Naive thymus-derived CD4-positive, alpha-beta T cell (primary cell): ENCODE measurements around the gene DPM3. TPM values are rescaled to one million over a fixed set of nuclear protein-coding genes. Genes with fewer than 3 reads are reported as not detected.

Source experiments
- ATAC-seq: fragments of 150-1000 bp; cut with Tn5 transposase; 2 replicates; pipeline ENCODE4 v1.10.0; 2021; ENCODE audit warnings: mild to moderate bottlenecking, moderate library complexity
- CTCF ChIA-PET: fragments of 350-600 bp; sonication (Branson Sonifier 250); formaldehyde crosslinking; loops from one replicate; lab custom pipeline; 2021; ENCODE audit warnings: antibody characterized with exemption; lab: Charles Lee
- POLR2A ChIA-PET: fragments of 350-600 bp; sonication (Branson Sonifier 250); formaldehyde crosslinking; loops from one replicate; lab custom pipeline; 2021; ENCODE audit warnings: antibody characterized with exemption, inconsistent platforms; lab: Charles Lee
- DNase-seq, 9 donors: peaks; one replicate each; pipeline versions ENCODE4 v3.0.0 to v3.0.0-alpha.2; 2020 to 2022; ENCODE audit warnings: mixed read lengths in 1 of 9
- H3K27ac ChIP-seq: one replicate; pipeline ENCODE4 v1.7.0; 2013; ENCODE audit warnings: mild to moderate bottlenecking, low read depth, low read length, moderate library complexity
- H3K27me3 ChIP-seq, 2 donors: one replicate each; pipeline ENCODE4 v1.7.0; 2013; ENCODE audit warnings: low read length in 2 of 2, mild to moderate bottlenecking in 2 of 2, moderate library complexity in 2 of 2; ENCODE audit not compliant: control insufficient read depth in 2 of 2, insufficient read depth in 2 of 2
- H3K36me3 ChIP-seq, 3 experiments: 1 replicate in 2 of 3; 2 replicates in 1 of 3; pipeline ENCODE4 v1.7.0; 2013; ENCODE audit warnings: low read length in 3 of 3, mild to moderate bottlenecking in 3 of 3, moderate library complexity in 1 of 3; ENCODE audit not compliant: insufficient read depth in 3 of 3, control insufficient read depth in 2 of 3
- H3K4me1 ChIP-seq, 2 donors: one replicate each; pipeline ENCODE4 v1.7.0; 2013; ENCODE audit warnings: low read length in 2 of 2, mild to moderate bottlenecking in 2 of 2, moderate library complexity in 1 of 2; ENCODE audit not compliant: control insufficient read depth in 2 of 2, insufficient read depth in 2 of 2
- H3K4me3 ChIP-seq: 2 replicates; pipeline ENCODE4 v1.7.0; 2013; ENCODE audit warnings: mild to moderate bottlenecking, low read length
- H3K9me3 ChIP-seq, 3 experiments: 1 replicate in 2 of 3; 2 replicates in 1 of 3; pipeline ENCODE4 v1.7.0; 2013; ENCODE audit warnings: low read length in 3 of 3; ENCODE audit not compliant: control insufficient read depth in 2 of 3
- H3K27ac Mint-ChIP-seq, 9 donors: one replicate each; pipeline ENCODE4 v1.8.0; 2020 to 2022; ENCODE audit warnings: mixed read lengths in 9 of 9, mild to moderate bottlenecking in 8 of 9, moderate library complexity in 5 of 9, inconsistent platforms in 2 of 9
- H3K27me3 Mint-ChIP-seq, 5 donors: one replicate each; pipeline ENCODE4 v1.8.0; 2021 to 2022; ENCODE audit warnings: mixed read lengths in 5 of 5, mild to moderate bottlenecking in 1 of 5
- H3K36me3 Mint-ChIP-seq, 5 donors: one replicate each; pipeline ENCODE4 v1.8.0; 2020 to 2022; ENCODE audit warnings: mixed read lengths in 5 of 5, mild to moderate bottlenecking in 3 of 5, inconsistent platforms in 1 of 5
- H3K4me1 Mint-ChIP-seq, 7 donors: one replicate each; pipeline ENCODE4 v1.8.0; 2020 to 2022; ENCODE audit warnings: mixed read lengths in 7 of 7, mild to moderate bottlenecking in 3 of 7, inconsistent platforms in 1 of 7
- H3K4me3 Mint-ChIP-seq, 10 donors: one replicate each; pipeline ENCODE4 v1.8.0; 2020 to 2022; ENCODE audit warnings: mild to moderate bottlenecking in 10 of 10, mixed read lengths in 10 of 10, moderate library complexity in 6 of 10, inconsistent platforms in 2 of 10
- H3K9me3 Mint-ChIP-seq, 11 donors: one replicate each; pipeline ENCODE4 v1.8.0; 2020 to 2022; ENCODE audit warnings: mixed read lengths in 11 of 11, mild to moderate bottlenecking in 4 of 11, inconsistent platforms in 1 of 11, moderate library complexity in 1 of 11
- intact Hi-C, 2 donors: fragments of 100-400 bp; cut with micrococcal nuclease; formaldehyde crosslinking; loops; one replicate each; pipeline ENCODE4 v1.15.1; 2023
- polyA plus RNA-seq, 2 donors: library from polyadenylated mRNA; unstranded; fragments of 300-500 nt; fragmentation: Illumina TruSeq; gene quantifications; one replicate each; pipeline ENCODE4 v1.2.3, GENCODE V29; 2021
- total RNA-seq, 6 experiments: library from RNA in 5 of 6; stranded (reverse) in 5 of 6; gene quantifications; 1 replicate in 5 of 6; 2 replicates in 1 of 6; pipeline ENCODE4 v1.2.3 and lab custom pipeline; 2021 to 2026

Gene DPM3
- total and polyA plus RNA-seq, 7 experiments from 2014 or later = 29.1 to 128 (median 46.6) TPM

DNA sequence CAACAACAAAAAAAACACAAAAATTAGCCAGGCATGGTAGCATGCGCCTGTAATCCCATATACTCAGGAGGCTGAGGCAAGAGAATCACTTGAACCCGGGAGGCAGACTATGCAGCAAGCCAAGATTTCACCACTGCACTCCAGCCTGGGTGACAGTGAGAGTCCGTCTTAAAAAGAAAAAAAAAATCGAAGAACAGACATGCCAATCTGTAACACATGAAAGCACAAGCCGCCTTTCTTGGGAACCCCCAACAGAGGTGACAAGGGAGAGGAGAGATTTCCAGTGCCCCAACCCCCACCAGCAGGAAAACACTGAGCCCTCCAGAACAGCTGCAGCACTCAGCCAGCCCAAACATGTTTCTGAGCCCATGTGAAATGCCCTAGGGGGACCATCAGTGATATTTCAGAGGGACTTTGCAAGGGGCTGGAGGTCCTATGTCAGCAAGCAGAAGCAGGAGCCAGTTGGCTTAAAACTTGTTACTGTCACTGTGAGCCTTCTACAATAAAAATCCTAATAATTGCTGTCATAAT, 26.8 kb downstream of the DPM3 start:
- no peak for ATAC-seq

DNA sequence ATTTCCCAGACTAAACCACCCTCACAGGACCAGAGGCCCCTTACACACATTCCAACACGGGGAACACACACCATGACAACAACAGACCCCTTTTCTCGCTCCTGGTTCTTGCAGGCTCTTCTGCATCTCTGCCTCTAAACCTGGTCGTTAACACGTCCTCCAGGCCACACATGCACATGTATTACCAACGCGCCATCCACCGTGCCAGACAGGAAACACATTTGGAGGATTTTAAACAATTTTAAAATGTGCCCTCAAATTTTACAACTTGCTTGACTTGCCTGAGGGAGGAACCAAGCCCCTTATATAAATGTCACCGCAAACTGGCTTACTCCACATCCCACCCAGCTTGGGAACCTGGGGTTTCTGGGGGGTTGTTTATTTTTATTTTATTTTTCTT, 29.5 kb downstream of the DPM3 start:
- Mint-ChIP-seq H3K36me3 (no peaks in the 10 kb centered on the region), H3K27me3 (peaks cover 0 to 22% (median 0%) of the 10 kb centered on the region in 5 donors), H3K9me3 (no peaks in the 10 kb centered on the region), H3K27ac (no peak overlapping the region), H3K4me1 (peaks cover 0 to 2% (median 0%) of the 10 kb centered on the region in 7 donors), H3K4me3 (no peak overlapping the region)
- no peak overlapping the region for H3K4me3 ChIP-seq
- no peaks in the 10 kb centered on the region for H3K27me3 ChIP-seq
- CTCF ChIA-PET = no interaction called here
- POLR2A ChIA-PET = no interaction called here
- DNase-seq = no peak
- H3K9me3 ChIP-seq = no peaks in the 10 kb centered on the region
- H3K36me3 ChIP-seq = no peaks in the 10 kb centered on the region
- H3K27ac ChIP-seq = no peak overlapping the region
- intact Hi-C loops = no loop called here
- no peaks in the 10 kb centered on the region for H3K4me1 ChIP-seq
- no peak for ATAC-seq

More for the DNA sequence above, 26.8 kb downstream of the DPM3 start:
- Mint-ChIP-seq H3K36me3 (no peaks in the 10 kb centered on the region), H3K27me3 (peaks cover 0 to 14% (median 0%) of the 10 kb centered on the region in 5 donors), H3K4me1 (peaks cover 0 to 2% (median 0%) of the 10 kb centered on the region in 7 donors), H3K9me3 (no peaks in the 10 kb centered on the region), H3K4me3 (no peak overlapping the region), H3K27ac (no peak overlapping the region)
- Histone ChIP-seq H3K4me1 (no peaks in the 10 kb centered on the region), H3K27ac (no peak overlapping the region), H3K27me3 (no peaks in the 10 kb centered on the region), H3K4me3 (no peak overlapping the region), H3K9me3 (no peaks in the 10 kb centered on the region), H3K36me3 (no peaks in the 10 kb centered on the region)
- intact Hi-C loops = no loop called here
- ChIA-PET POLR2A (no interaction called here), CTCF (no interaction called here)
- DNase-seq = no peak

DNA sequence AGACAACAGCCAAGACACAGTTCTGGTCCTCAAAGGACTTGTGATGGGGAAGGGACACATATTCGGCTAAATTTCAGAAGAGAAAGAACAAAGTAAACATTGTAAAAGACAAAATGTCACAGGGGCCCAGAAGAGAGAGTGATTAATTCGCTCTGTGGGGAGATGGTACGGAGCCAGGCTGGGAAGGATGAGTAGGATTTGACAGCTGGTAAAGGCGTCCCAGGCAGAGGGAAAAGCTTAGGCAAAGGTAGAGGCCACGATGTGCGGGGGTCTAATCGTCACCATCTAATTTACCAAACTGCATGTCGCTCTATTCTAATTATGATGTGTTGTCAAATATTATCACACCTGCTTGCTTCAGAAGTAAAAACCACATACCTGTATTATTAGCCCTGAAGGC, 29.9 kb downstream of the DPM3 start:
- H3K4me3 ChIP-seq = no peak overlapping the region
- no peak overlapping the region for H3K4me3 Mint-ChIP-seq
- H3K27me3 ChIP-seq = no peaks in the 10 kb centered on the region
- no peaks in the 10 kb centered on the region for H3K36me3 Mint-ChIP-seq
- no peaks in the 10 kb centered on the region for H3K4me1 ChIP-seq
- no peak overlapping the region for H3K27ac Mint-ChIP-seq
- intact Hi-C loops = no loop called here
- POLR2A ChIA-PET = no interaction called here
- ATAC-seq = no peak
- CTCF ChIA-PET = no interaction called here
- no peak overlapping the region for H3K27ac ChIP-seq
- no peak for DNase-seq
- H3K27me3 Mint-ChIP-seq = peaks cover 0 to 24% (median 0%) of the 10 kb centered on the region in 5 donors
- H3K4me1 Mint-ChIP-seq = peaks cover 0 to 2% (median 0%) of the 10 kb centered on the region in 7 donors
- no peaks in the 10 kb centered on the region for H3K9me3 ChIP-seq
- H3K9me3 Mint-ChIP-seq = no peaks in the 10 kb centered on the region
- H3K36me3 ChIP-seq = no peaks in the 10 kb centered on the region

DNA sequence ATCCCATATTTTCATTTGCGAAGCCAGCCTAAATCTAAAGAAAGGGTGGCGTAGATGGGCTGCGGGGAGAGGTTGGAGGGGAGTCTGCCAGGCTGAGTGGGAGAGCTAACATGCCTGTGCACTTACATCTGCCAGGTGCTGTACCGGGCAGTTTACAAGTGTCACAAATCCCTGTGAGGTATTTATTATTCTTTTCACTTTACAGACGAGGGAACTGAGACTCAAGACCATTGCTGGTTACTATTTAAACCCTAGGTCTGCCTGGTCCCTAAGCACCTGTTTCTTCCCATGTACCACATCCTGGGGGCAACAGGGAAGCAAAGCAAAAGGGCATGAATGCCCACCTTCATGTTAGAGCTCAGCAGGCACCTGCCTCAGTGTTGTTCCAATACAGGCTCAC, 32.0 kb downstream of the DPM3 start:
- Mint-ChIP-seq H3K27ac (no peak overlapping the region), H3K27me3 (peaks cover 0 to 32% (median 0%) of the 10 kb centered on the region in 5 donors), H3K36me3 (no peaks in the 10 kb centered on the region), H3K9me3 (no peaks in the 10 kb centered on the region), H3K4me3 (no peak overlapping the region), H3K4me1 (peaks cover 0 to 2% (median 0%) of the 10 kb centered on the region in 7 donors)
- Histone ChIP-seq H3K4me1 (no peaks in the 10 kb centered on the region), H3K9me3 (no peaks in the 10 kb centered on the region), H3K4me3 (no peak overlapping the region), H3K27me3 (no peaks in the 10 kb centered on the region), H3K27ac (no peak overlapping the region), H3K36me3 (no peaks in the 10 kb centered on the region)
- ATAC-seq (no peak), DNase-seq (no peak)
- POLR2A ChIA-PET = no interaction called here
- intact Hi-C loops = no loop called here
- CTCF ChIA-PET = no interaction called here

DNA sequence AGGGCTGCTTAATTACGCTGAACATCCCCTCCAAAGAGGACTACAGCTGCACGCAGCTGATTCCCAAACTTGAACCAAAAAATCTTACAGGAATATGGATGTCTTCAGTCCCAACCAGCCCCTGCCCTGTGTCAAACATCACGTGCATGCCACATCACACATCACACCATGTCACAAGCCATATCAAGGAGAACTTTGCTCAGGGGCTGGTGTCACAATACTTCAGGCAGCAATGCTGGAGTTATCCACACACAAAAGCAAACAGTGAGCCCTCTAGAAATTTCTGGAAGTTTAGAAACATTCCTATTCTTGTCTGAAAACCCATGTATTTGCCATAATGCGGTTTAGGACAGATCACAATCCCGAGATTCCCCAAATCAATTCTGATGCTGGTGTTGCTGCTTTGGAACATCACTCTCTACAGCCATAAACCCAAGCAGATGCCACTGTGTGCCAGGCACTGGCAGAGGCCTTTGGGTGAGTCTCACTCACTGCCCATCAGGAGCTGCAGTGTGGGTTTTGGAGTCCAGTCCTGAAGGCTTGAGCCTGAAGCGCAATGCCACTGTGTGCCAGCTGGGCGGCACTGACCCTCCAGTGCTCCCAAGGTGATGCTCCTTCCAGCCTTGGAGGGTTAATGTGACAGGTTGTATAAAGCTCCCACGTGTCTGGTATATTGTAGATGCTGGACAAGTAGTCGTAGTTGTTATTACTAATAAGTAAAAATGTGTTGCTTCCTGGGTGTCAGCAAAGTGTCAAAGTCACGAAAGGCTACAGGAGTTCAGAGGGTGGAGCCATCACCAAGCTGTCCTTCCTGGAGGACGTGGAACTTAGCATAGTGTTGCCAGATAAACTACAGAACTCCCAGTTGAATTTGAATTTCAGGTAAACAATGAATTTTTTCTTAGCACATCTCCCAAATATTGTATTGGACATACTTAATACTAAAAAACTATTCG, 32.7 kb downstream of the DPM3 start:
- H3K9me3 Mint-ChIP-seq = no peaks in the 10 kb centered on the region

DNA sequence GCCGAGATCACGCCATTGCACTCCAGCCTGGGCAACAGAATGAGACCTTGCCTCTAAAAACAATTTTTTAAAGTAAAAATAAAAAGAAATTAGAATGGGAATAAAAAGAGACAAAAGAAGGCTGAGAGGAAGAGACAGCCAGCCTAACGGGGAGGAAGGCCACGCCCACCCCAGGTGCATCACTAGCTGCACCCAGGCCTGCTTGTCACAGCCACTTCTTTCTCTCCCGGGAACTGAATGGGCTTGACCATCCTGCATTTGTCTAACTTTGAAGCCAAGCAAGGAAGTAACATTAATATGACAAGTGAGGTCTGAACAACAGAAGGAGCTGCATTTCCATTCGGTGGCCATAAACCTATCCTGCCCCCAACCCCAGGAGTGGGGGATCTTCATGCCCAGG, 33.5 kb downstream of the DPM3 start:
- H3K4me3 Mint-ChIP-seq = no peak overlapping the region
- ATAC-seq (no peak), DNase-seq (no peak)
- H3K4me1 Mint-ChIP-seq = peaks cover 0 to 2% (median 0%) of the 10 kb centered on the region in 7 donors
- no peaks in the 10 kb centered on the region for H3K4me1 ChIP-seq
- H3K27me3 ChIP-seq = no peaks in the 10 kb centered on the region
- POLR2A ChIA-PET = no interaction called here
- intact Hi-C loops = no loop called here
- no peak overlapping the region for H3K27ac Mint-ChIP-seq
- H3K9me3 ChIP-seq = no peaks in the 10 kb centered on the region
- no peaks in the 10 kb centered on the region for H3K9me3 Mint-ChIP-seq
- H3K27me3 Mint-ChIP-seq = peaks cover 0 to 37% (median 0%) of the 10 kb centered on the region in 5 donors
- no peak overlapping the region for H3K27ac ChIP-seq
- CTCF ChIA-PET = interaction anchor here (1.4 kb wide), 1 partner anchor 16 kb away, joined by 4 read pairs; no protein-coding TSS in a partner anchor
- H3K36me3 Mint-ChIP-seq = no peaks in the 10 kb centered on the region
- no peak overlapping the region for H3K4me3 ChIP-seq
- no peaks in the 10 kb centered on the region for H3K36me3 ChIP-seq

More for the DNA sequence above, 32.7 kb downstream of the DPM3 start:
- ATAC-seq = no peak
- H3K4me1 ChIP-seq = no peaks in the 10 kb centered on the region
- ChIA-PET CTCF (interaction anchor here (1.4 kb wide), 1 partner anchor 16 kb away, joined by 4 read pairs; no protein-coding TSS in a partner anchor), POLR2A (interaction anchor here (0.6 kb wide), 2 partner anchors 518 to 682 kb away, joined by 3 read pairs; no protein-coding TSS in a partner anchor)
- no peak overlapping the region for H3K4me3 Mint-ChIP-seq
- no peaks in the 10 kb centered on the region for H3K9me3 ChIP-seq
- no peaks in the 10 kb centered on the region for H3K27me3 ChIP-seq
- no peaks in the 10 kb centered on the region for H3K36me3 Mint-ChIP-seq
- DNase-seq = no peak
- peaks cover 0 to 2% (median 0%) of the 10 kb centered on the region in 7 donors for H3K4me1 Mint-ChIP-seq
- H3K27ac ChIP-seq = no peak overlapping the region
- H3K4me3 ChIP-seq = no peak overlapping the region
- intact Hi-C loops = no loop called here
- H3K36me3 ChIP-seq = no peaks in the 10 kb centered on the region
- H3K27ac Mint-ChIP-seq = peak overlapping the region in 1 of 9 donors; percentile 41
- H3K27me3 Mint-ChIP-seq = peaks cover 0 to 32% (median 0%) of the 10 kb centered on the region in 5 donors
